Effector CD4-positive, alpha-beta T cell (primary cell): ENCODE data around the gene FHIT.

ENCODE experiments used
- DNase-seq: peaks from one replicate; pipeline ENCODE4 v3.0.0-alpha.2; 2020

FHIT gene

DNA sequence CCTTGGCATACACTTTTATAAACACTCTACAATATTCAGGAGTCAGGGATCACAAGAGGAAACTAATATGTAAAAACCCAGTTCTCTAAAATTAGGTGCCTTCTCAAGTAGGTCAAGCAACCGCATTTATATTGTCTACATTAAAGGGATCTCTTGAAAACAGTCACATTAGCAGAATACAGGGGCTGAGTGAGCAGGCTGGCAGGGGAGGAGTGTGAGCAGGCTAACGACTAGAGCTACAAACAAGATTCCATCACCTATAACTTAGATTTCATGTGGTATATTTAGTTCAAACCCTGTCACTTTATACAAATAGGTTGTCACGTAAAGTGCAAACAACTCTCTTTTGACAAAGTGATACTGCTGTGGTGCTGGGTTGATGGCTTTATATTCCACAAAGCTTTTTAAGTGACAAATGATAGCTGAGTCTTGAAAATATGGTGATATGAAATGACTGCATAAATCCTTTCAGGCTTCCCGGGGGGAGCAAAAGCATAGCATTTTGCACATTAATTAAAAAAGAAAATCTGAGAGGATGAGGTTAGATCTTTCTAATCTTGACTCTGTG is 937.9 kb downstream of the FHIT start:
- no peak for DNase-seq

- no peak for DNase-seq
Observed at GRCh38 chr3:60309539-60310268, 941.5 kb downstream of the FHIT start.

GRCh38 chr3:60308808-60309207 is 942.4 kb downstream of the FHIT start:
- no peak for DNase-seq

DNA sequence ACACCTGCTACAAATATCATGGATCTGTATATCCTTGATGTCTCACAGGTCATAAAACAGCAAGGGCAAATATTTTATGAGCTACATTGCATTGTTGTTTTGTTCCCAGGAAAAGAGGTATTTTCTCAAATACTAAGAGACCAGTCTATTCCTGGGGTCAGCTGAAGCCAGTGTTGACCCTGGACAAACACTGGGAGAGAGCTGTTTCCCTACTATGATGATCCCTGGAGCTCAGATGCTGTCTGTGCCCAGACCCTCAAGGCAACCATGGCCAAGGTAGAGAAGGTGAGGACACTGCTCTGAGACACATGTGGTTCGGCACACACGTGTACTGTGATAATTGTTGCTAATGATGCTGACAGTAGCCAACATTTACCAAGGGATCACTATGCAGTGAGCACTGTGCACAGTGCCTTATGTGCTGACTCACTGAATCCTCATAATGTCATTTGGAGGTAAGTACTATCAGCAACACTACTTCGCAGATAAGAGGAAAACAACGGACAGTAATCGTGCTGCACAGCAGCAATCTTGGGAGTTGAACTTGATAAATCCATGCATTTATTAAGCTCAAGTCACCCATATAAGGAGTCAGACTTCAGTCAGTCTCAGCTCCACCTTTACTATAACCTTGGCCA is 943.6 kb downstream of the FHIT start:
- no peak for DNase-seq

DNA sequence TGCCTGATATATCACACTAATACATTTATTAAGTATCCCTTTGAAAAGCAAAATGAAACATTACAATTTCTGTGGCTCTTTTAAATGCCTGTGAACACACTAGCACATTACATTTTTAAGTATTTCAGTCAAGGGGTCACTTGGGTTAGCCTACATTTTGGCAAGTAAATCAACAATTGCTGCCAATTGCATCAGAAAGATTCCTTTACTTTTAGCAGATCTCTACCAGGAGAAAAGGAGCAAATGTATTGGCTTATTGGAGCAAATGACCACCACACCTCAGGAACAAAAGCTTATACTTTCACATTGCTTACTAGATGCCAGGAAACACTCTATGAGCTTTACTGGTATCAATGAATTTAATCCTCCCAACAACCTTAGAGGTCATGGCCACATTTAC is 947.1 kb downstream of the FHIT start:
- DNase-seq, result no peak

DNA sequence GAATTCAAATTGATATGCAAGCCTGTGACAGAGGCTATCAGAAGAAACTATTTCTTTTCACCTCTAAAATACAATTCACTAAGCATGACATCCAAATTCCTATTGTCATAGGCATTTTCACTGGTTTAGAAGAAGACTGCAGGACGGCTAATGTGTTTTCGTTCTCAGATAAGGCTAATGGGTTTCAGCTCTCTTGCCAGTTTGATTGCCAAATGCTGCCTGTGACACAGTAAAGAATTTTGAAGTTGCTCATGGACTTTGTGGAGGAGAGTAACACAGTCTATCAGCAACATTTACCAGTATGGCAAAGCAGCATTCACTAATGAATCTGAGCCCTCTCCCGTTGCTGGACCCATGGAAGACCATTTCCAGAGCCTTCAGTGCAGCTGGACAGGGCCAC is 948.1 kb downstream of the FHIT start:
- no peak for DNase-seq

- DNase-seq, result no peak
Observed at GRCh38 chr3:60301142-60301541, 950.1 kb downstream of the FHIT start.

GRCh38 chr3:60298141-60298540 is 953.1 kb downstream of the FHIT start:
- no peak for DNase-seq

DNA sequence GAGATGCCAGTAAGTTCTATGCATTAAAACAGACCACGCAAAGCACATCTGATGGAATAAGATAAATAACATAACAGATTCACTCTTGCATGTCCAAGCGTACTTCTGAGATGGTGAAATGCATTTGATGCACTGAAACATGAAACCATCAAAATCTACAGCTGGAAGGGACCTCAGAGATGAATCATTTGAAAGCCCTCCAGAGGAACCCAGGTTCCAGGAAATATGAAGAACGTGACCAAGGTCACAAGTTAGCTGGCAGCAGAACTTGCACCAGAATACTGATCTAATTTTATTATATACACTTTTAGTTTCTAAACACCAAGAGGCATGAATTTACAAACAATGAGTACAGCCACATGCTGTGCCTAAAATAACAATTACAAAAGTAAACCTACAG is 957.1 kb downstream of the FHIT start:
- DNase-seq, result no peak

GRCh38 chr3:60291115-60291514 is 960.1 kb downstream of the FHIT start:
- no peak for DNase-seq

GRCh38 chr3:60290122-60290492 is 961.1 kb downstream of the FHIT start:
- no peak for DNase-seq

GRCh38 chr3:60289341-60290121 is 961.7 kb downstream of the FHIT start:
- DNase-seq, result no peak

GRCh38 chr3:60282866-60283265 is 968.4 kb downstream of the FHIT start:
- no peak for DNase-seq

DNA sequence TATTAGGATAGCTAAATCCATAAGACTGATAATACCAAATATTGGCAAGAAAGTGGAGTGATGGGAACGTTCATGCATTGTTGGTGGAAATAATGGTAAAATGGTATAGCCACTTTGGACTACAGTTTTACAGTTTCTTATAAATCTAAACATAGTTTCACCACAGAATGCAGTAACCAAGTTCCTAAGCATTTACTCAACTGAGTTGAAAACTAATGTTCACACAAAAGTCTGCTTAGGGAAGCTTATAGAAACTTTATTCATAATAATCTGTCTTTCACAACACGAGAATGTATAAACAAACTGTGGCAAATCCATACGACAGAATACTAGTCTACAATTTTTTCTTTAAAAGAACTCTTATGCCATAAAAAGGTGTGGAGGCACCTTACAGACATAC is 969.3 kb downstream of the FHIT start:
- DNase-seq, result no peak

GRCh38 chr3:60277361-60277800 is 973.9 kb downstream of the FHIT start:
- DNase-seq, result no peak

GRCh38 chr3:60276615-60277014 is 974.6 kb downstream of the FHIT start:
- no peak for DNase-seq

GRCh38 chr3:60274646-60275045 is 976.6 kb downstream of the FHIT start:
- DNase-seq, result no peak

GRCh38 chr3:60274098-60274497 is 977.2 kb downstream of the FHIT start:
- no peak for DNase-seq

GRCh38 chr3:60269829-60270266 is 981.4 kb downstream of the FHIT start:
- no peak for DNase-seq

DNA sequence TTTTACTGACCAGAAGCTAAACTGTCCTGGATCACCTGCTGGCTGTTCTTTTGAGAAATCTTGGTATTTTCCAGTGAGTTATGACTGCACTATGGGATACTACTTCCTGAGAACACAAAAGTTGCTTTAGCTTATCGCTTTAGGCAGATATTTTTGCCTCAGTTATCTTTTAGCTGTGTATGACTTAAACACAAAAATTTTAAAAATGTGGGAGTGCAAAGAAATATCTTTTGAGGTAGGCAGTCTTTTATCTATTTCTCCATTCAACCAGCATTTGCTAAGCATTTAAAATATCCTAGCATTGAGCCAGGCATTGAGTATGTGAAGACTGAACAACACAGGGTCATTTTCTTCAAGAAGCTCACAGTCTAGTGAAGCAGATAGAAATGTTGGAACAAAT is 981.9 kb downstream of the FHIT start:
- no peak for DNase-seq

DNA sequence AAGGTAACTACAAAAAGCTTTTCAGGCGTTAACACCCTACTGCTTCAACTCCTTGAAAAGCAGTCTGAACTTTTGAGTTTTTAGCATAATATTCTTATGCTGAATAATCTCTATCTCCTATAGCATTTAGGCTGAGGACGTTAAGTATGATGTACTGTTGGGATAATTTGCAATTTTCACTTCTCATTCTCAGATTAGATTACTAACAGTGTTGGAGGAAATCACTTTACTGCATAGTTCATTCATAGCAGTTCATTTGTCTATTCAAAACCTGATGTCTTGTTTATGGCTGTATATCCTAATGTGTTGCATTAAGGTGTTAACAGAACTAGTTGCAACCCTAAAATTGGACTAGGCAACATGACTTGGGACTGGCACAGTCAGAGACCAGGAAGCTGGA is 983.1 kb downstream of the FHIT start:
- no peak for DNase-seq

DNA sequence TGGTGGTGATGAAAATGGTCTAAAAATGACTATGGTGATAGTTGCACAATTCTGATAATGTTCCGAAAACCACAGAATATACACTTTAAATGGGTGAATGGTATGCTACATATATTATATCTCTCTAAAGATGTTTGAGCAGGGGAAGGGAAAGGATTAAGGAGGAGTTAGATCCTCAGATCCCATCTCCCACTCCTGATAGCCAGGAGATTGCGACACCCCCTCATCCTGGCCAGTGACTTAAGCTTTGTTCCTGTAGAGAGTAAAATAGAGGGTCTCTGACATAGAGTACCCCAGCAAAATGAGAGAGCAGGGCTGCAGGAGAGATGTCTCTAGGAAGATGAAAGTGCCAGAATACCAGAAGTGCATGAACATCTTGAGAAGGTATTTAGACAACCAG is 984.8 kb downstream of the FHIT start:
- no peak for DNase-seq

GRCh38 chr3:60263191-60263590 is 988.1 kb downstream of the FHIT start:
- no peak for DNase-seq

- DNase-seq, result no peak
Observed at GRCh38 chr3:60262546-60262945, 988.7 kb downstream of the FHIT start.
